HFF-Myc (cell line): Measurements from ENCODE around the gene LARP1B.
"Not testable (repeated sequence)": the region's sequence is repeated elsewhere in the genome, so short reads cannot be mapped to it uniquely, and the experiment has no call there.

Experiments
- DNase-seq: peaks from one replicate; pipeline ENCODE4 v3.0.0-alpha.2; 2011; ENCODE audit warnings: low read depth; ENCODE audit errors: extremely low read depth
- H3K4me3 ChIP-seq: replicated peaks from 2 replicates; pipeline ENCODE4 v1.5.1; 2011; ENCODE audit warnings: low read depth, mild to moderate bottlenecking, control low read depth, low read length
- CTCF ChIP-seq: IDR thresholded peaks from 2 replicates; pipeline ENCODE4 v1.5.1; 2012; ENCODE audit warnings: mild to moderate bottlenecking, low read depth, low read length, control low read depth; ENCODE audit errors: missing control alignments

The LARP1B gene

DNA sequence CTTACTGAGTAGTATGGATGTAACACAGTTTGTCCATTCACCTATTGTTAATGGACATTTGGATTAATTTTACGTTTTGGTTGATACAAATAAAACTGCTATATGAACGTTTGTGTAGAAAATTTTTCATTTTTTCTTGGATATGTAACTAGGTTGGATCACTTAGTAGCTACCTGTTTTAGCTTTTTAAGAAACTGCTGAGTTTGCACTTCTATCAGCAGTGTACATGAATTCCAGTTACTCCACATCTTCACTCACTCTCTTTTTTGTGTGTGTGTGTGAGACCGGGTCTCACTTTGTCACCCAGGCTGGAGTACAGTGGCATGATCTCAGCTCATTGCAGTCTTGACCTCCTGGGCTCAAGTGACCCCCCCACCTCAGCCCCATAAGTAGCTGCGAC lies 15.4 kb downstream of the LARP1B start:
- no peak overlapping the region for H3K4me3 ChIP-seq
- DNase-seq = no peak
- TF ChIP-seq CTCF = no peak

DNA sequence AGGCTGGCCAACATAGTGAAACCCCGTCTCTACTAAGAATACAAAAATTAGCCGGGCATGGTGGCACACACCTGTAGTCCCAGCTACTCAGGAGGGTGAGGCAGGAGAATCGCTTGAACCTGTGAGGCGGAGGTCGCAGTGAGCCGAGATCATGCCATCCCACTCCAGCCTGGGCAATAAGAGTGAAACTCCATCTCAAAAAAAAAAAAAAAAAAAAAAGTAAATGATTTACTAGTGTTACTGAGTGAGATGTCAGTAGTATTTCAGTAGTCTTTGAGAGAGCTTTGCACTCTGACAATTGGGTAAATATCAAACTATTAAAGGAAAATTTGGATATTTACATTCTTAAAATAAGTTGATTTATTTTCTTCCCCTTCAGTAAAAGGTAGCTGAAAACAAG lies 34.2 kb downstream of the LARP1B start:
- not testable (repeated sequence) for DNase-seq, H3K4me3 ChIP-seq

GRCh38 chr4:128107766-128108165 lies 46.7 kb downstream of the LARP1B start:
- DNase-seq = no peak
- no peak for TF ChIP-seq CTCF
- no peak overlapping the region for H3K4me3 ChIP-seq

DNA sequence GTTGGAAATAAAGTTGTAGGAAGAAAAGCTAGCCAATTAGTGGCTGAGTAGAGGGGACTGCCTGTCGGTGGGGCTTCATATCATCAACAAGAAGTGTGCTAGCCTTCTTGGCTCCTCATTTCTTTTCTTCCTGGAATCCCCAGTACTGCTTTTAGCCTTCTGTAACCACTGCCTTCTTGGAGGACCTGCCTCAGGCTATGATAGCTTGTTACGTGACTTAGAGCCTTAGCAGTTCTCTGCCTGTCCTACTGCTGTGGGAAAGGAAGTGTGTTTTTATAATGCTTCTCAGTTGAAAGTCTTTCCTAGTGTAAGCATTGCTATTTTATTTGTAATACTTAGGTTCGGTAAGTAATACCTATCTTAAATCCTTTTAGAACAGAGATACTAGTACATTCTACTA lies 61.9 kb downstream of the LARP1B start:
- no peak for DNase-seq
- TF ChIP-seq CTCF = no peak
- H3K4me3 ChIP-seq = no peak overlapping the region

DNA sequence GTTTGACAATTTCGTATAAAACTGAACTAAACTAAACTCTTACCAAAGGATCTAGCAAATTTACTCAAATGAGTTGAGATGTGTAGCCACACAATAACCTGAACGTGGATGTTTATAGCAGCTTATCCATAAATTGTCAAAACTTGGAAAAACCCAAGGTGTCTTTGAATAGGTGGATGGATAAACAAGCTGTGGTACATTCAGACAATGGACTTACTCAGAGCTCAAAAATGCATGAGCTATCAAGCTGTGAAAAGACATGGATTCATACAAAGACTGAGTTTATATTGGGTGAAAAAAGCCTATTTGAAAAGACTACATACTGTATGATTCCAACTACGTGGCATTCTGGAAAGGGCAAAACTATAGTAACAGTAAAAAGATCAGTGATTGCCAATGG lies 69.5 kb downstream of the LARP1B start:
- H3K4me3 ChIP-seq = no peak overlapping the region
- DNase-seq = no peak
- TF ChIP-seq CTCF = no peak

GRCh38 chr4:128134925-128135324 lies 73.8 kb downstream of the LARP1B start:
- no peak for DNase-seq
- TF ChIP-seq CTCF = no peak
- H3K4me3 ChIP-seq = no peak overlapping the region

DNA sequence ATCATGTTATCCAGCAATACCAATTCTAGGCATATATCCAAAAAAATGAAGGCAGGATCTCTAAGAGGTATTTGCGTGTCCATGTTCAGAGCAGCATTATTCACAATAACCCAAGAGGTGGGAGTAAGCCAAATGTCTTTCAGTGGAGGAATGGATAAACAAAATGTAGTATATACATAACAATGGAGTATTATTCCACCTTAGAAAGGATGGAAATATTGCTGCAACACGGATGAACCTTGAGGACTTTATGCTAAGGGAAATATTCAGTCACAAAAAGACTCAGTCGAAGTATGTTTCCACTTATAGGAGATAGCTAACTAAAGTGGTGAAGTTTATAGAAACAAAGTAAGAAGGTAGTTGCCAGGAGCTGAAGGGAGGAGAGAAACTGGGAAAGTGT lies 74.3 kb downstream of the LARP1B start:
- no peak for TF ChIP-seq CTCF
- H3K4me3 ChIP-seq = no peak overlapping the region
- no peak for DNase-seq
